Measurements from ENCODE around the gene APP.

The APP gene

GRCh38 chr21:25910809-25911208, 259.8 kb downstream of the APP start:
- H3K4me3 ChIP-seq = no peak overlapping the region
- H4K20me1 ChIP-seq = no peaks in the 10 kb centered on the region; the same call in 1 of the 2 replicates

DNA sequence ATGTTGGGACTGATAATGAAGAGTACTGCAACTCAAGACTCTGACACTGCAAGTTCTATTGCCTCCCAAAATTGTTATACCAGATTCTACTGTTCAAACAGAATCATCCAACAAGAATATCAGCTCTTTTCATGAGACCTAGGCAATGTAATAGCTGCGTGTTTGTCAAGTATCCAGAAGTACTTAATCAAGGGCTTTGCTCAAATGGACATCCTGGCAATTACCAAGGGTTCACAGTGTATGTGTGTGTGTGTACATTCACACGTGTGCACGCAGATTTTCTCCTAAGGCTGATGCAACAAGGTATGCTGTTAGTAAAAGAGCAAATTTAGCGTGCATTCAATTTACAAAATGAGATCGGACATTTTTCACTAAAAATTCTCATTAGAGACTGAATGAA, 261.2 kb downstream of the APP start:
- no peak for TF ChIP-seq Cebpa-rat (IDR thresholded peaks at IDR 0.05)
- H3K36me3 ChIP-seq = peaks cover 39% of the 10 kb centered on the region

More at GRCh38 chr21:25910809-25911208, 259.8 kb downstream of the APP start:
- Histone ChIP-seq H3K9ac (no peak overlapping the region), H3K27ac (no peak overlapping the region), H3K36me3 (peaks cover 36% of the 10 kb centered on the region), H3K9me3 (peaks cover 11% of the 10 kb centered on the region), H3K4me1 (peaks cover 36% of the 10 kb centered on the region), H3K27me3 (no peaks in the 10 kb centered on the region), H3K4me2 (no peak overlapping the region)
- TF ChIP-seq Cebpa-rat (IDR thresholded peaks at IDR 0.05) = no peak

DNA sequence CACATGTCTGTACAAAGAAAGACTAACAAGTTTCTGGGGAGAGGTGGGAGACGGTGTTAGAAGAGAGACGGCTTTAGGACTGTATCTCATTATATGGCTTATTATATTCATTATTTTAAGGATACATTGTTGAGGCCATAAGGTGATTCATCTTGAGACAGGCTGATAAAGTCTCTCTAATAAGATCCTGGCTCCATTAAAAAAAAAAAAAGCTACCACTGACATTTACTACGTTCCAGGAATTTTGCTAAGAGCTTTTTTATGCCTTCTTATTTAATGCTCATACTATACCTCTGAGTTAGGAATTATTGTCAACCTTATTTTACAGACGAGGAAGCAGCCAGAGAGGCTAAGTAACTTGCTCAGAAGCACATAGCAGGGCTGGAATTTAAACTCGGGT, 262.1 kb downstream of the APP start:
- Histone ChIP-seq H4K20me1 (no peaks in the 10 kb centered on the region; the same call in 1 of the 2 replicates), H3K9me3 (no peaks in the 10 kb centered on the region), H3K27me3 (no peaks in the 10 kb centered on the region), H3K4me3 (no peak overlapping the region), H3K9ac (no peak overlapping the region), H3K27ac (no peak overlapping the region), H3K4me2 (no peak overlapping the region), H3K4me1 (peaks cover 38% of the 10 kb centered on the region), H3K36me3 (peaks cover 46% of the 10 kb centered on the region)
- no peak for TF ChIP-seq Cebpa-rat (IDR thresholded peaks at IDR 0.05)

More for the DNA sequence above, 261.2 kb downstream of the APP start:
- no peaks in the 10 kb centered on the region; the same call in 1 of the 2 replicates for H4K20me1 ChIP-seq
- H3K9me3 ChIP-seq = no peaks in the 10 kb centered on the region
- peaks cover 38% of the 10 kb centered on the region for H3K4me1 ChIP-seq
- H3K9ac ChIP-seq = no peak overlapping the region
- no peaks in the 10 kb centered on the region for H3K27me3 ChIP-seq
- no peak overlapping the region for H3K4me3 ChIP-seq
- no peak overlapping the region for H3K4me2 ChIP-seq
- H3K27ac ChIP-seq = no peak overlapping the region

GRCh38 chr21:25907573-25908275, 262.8 kb downstream of the APP start:
- Histone ChIP-seq H3K36me3 (peaks cover 53% of the 10 kb centered on the region), H3K27ac (no peak overlapping the region), H3K4me3 (no peak overlapping the region), H3K9me3 (no peaks in the 10 kb centered on the region), H3K27me3 (no peaks in the 10 kb centered on the region), H3K9ac (no peak overlapping the region), H3K4me2 (no peak overlapping the region), H4K20me1 (no peaks in the 10 kb centered on the region; the same call in 1 of the 2 replicates), H3K4me1 (peaks cover 32% of the 10 kb centered on the region)
- TF ChIP-seq Cebpa-rat (IDR thresholded peaks at IDR 0.05) = no peak

- peaks cover 24% of the 10 kb centered on the region for H3K4me1 ChIP-seq
- peaks cover 54% of the 10 kb centered on the region for H3K36me3 ChIP-seq
- H3K4me3 ChIP-seq = no peak overlapping the region
- H3K9ac ChIP-seq = no peak overlapping the region
- no peak for TF ChIP-seq Cebpa-rat (IDR thresholded peaks at IDR 0.05)
- H4K20me1 ChIP-seq = no peaks in the 10 kb centered on the region
- H3K9me3 ChIP-seq = no peaks in the 10 kb centered on the region
- H3K27me3 ChIP-seq = no peaks in the 10 kb centered on the region
- no peak overlapping the region for H3K27ac ChIP-seq
- H3K4me2 ChIP-seq = no peak overlapping the region
These were observed 264.0 kb downstream of the APP start for GRCh38 chr21:25906587-25906986.

GRCh38 chr21:25905126-25905525, 265.4 kb downstream of the APP start:
- Histone ChIP-seq H3K27me3 (no peaks in the 10 kb centered on the region), H3K4me1 (peaks cover 24% of the 10 kb centered on the region), H3K36me3 (peaks cover 57% of the 10 kb centered on the region), H3K9me3 (no peaks in the 10 kb centered on the region), H4K20me1 (no peaks in the 10 kb centered on the region), H3K27ac (no peak overlapping the region), H3K9ac (no peak overlapping the region), H3K4me2 (peak overlapping the region; percentile 51), H3K4me3 (no peak overlapping the region)
- TF ChIP-seq Cebpa-rat (IDR thresholded peaks at IDR 0.05) = no peak

- Histone ChIP-seq H4K20me1 (no peaks in the 10 kb centered on the region), H3K9ac (no peak overlapping the region), H3K27me3 (no peaks in the 10 kb centered on the region), H3K4me1 (peaks cover 24% of the 10 kb centered on the region), H3K9me3 (no peaks in the 10 kb centered on the region), H3K27ac (no peak overlapping the region), H3K36me3 (peaks cover 63% of the 10 kb centered on the region), H3K4me3 (no peak overlapping the region), H3K4me2 (peak overlapping the region; percentile 51)
- TF ChIP-seq Cebpa-rat (IDR thresholded peaks at IDR 0.05) = no peak
These were observed 266.4 kb downstream of the APP start for GRCh38 chr21:25904044-25904695.

DNA sequence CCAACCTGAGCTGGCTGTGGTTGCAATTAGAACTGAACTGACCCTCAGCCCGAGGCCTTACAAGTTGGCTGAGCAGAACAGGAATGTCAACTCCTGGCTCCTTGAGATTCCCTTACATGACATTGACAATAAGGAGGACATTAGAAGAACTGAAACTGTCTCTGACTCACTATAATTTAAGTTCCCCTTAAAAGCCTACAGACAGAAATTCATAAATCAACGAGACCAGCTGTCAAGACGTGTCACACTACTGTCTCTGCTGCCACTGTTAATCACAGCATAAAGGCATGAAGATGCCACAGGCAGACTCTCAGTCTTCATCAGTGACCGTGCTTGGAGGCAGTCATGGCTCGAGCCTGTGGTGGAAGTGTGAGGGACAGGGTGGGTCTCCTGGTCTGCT, 267.0 kb downstream of the APP start:
- Histone ChIP-seq H3K36me3 (peaks cover 69% of the 10 kb centered on the region), H3K4me3 (no peak overlapping the region), H3K4me2 (peak overlapping the region; percentile 51), H4K20me1 (no peaks in the 10 kb centered on the region), H3K27ac (no peak overlapping the region), H3K27me3 (no peaks in the 10 kb centered on the region), H3K9me3 (no peaks in the 10 kb centered on the region), H3K9ac (no peak overlapping the region), H3K4me1 (peaks cover 24% of the 10 kb centered on the region)
- no peak for TF ChIP-seq Cebpa-rat (IDR thresholded peaks at IDR 0.05)

- TF ChIP-seq Cebpa-rat (IDR thresholded peaks at IDR 0.05) = no peak
- Histone ChIP-seq H3K36me3 (peaks cover 71% of the 10 kb centered on the region), H3K9me3 (no peaks in the 10 kb centered on the region), H3K27ac (no peak overlapping the region), H3K4me3 (no peak overlapping the region), H3K27me3 (no peaks in the 10 kb centered on the region), H4K20me1 (no peaks in the 10 kb centered on the region), H3K4me2 (no peak overlapping the region), H3K4me1 (peaks cover 37% of the 10 kb centered on the region), H3K9ac (no peak overlapping the region)
These were observed 269.1 kb downstream of the APP start for GRCh38 chr21:25901330-25901979.

GRCh38 chr21:25898671-25899070, 271.9 kb downstream of the APP start:
- H3K9me3 ChIP-seq = peaks cover 13% of the 10 kb centered on the region
- peaks cover 71% of the 10 kb centered on the region for H3K36me3 ChIP-seq
- no peak overlapping the region for H3K9ac ChIP-seq
- no peak overlapping the region for H3K27ac ChIP-seq
- TF ChIP-seq Cebpa-rat (IDR thresholded peaks at IDR 0.05) = no peak
- peaks cover 22% of the 10 kb centered on the region for H3K4me1 ChIP-seq
- H3K27me3 ChIP-seq = no peaks in the 10 kb centered on the region
- H3K4me2 ChIP-seq = no peak overlapping the region
- no peak overlapping the region for H3K4me3 ChIP-seq
- no peaks in the 10 kb centered on the region for H4K20me1 ChIP-seq
